VCaP (cell line): Measurements from ENCODE around the gene CATSPERZ.

Experiments used
- H3K27ac ChIP-seq: fragments of 450-650 bp; 2 replicates; pipeline ENCODE4 v1.5.1; 2017
- CTCF ChIP-seq: fragments of 450-650 bp; conservative IDR thresholded peaks from 2 replicates; pipeline ENCODE4 v1.5.1; 2017; ENCODE audit warnings: mild to moderate bottlenecking, moderate library complexity

CATSPERZ gene

DNA sequence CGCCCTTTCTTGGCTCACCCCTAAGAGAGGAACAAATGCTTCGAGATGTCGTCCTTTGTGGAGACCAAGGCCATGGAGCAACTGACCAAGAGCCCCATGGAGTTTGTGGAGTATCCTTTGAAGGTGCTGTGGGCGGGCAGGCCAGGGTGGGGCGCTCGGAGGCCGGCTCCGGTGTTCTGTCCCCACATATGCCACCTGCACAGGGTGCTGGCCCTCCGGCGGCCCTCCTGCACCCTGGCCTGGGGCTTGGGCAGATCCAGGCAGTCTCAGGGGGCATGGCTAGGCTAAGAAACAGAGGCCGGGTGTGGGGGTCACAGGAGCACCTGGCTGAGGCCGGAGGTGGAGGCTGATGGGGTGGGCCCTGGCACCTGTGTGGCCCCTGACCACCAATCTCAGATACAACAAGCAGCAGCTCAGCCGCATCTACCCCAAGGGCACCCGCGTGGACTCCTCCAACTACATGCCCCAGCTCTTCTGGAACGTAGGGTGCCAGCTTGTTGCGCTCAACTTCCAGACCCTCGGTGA is 38.5 kb upstream of the CATSPERZ start:
- H3K27ac ChIP-seq: no peak overlapping the region
- TF ChIP-seq CTCF: no peak

GRCh38 chr11:64262271-64263002 is 37.7 kb upstream of the CATSPERZ start:
- no peak for TF ChIP-seq CTCF
- H3K27ac ChIP-seq: no peak overlapping the region

GRCh38 chr11:64263021-64263946 is 36.9 kb upstream of the CATSPERZ start:
- TF ChIP-seq CTCF: peak; percentile 56
- peak overlapping the region; percentile 100; the same call in 1 of the 2 replicates for H3K27ac ChIP-seq

DNA sequence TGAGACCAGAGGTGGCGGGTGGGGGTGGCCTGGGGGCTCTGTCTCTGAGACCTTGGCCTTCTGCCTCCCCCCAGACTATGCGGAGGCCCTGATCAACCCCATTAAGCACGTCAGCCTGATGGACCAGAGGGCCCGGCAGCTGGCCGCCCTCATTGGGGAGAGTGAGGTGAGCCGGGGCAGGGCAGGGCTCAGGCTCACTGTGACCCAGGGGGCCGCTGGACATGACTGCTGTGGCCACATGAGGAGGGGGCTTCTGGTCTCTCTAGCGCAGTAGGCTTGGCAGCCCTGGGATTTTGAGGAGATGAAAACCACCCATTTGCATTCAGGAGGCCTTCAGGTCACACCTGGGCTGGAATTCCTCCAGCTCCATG is 36.2 kb upstream of the CATSPERZ start:
- TF ChIP-seq CTCF: no peak
- peak overlapping the region; percentile 100; the same call in 1 of the 2 replicates for H3K27ac ChIP-seq

DNA sequence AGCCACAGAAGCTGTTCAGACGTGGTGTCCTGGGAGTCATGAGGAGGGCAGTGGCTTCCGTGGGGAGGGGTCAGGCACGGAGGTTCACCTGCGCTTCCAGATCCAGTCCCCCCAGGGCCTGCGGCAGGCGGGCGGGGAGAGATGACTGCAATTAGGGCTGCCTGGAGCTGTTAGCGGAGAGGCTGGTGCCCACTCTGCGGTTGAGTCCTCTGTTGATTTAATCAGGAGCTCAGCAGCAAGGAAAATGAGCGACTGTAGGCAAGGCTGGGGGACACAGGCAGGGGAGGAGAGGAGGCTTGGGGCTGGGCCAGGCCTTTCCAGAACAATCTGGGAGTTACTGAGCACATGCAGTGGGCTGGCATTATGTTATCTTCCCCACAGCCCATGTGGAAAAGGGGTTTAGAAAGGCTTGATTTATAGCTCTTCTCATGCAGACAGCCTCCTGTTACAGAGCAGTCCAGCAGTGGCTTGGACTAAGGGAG is 35.7 kb upstream of the CATSPERZ start:
- peak overlapping the region; percentile 100 for H3K27ac ChIP-seq
- no peak for TF ChIP-seq CTCF

GRCh38 chr11:64265176-64266160 is 34.7 kb upstream of the CATSPERZ start:
- TF ChIP-seq CTCF: no peak
- peak overlapping the region; percentile 100 for H3K27ac ChIP-seq
